ENCODE data around the gene DPH1.

DPH1 gene

GRCh38 chr17:2027528-2028233 is 2.3 kb upstream of the DPH1 start:
- no peak for DNase-seq

DNA sequence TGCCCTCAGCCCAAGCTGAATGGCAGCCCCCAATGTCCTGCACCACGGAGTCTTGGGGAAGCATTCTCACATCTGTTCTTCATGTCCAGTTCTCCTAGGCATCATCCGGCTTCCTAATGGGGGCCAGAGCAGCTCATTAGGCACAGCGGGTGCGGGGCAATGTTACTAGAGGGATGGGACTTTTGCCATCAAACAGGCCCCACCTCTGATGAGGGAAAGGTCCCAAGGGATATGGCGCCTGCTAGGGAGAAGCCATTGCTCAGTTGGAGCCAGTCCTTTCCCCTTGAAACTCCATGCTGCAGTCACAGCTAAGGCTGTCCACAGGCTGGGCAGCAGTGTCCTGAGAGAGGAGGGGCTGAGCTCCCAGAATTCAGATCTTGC is 1.7 kb upstream of the DPH1 start:
- DNase-seq: no peak

GRCh38 chr17:2028737-2029136 is 1.2 kb upstream of the DPH1 start:
- no peak for DNase-seq

DNA sequence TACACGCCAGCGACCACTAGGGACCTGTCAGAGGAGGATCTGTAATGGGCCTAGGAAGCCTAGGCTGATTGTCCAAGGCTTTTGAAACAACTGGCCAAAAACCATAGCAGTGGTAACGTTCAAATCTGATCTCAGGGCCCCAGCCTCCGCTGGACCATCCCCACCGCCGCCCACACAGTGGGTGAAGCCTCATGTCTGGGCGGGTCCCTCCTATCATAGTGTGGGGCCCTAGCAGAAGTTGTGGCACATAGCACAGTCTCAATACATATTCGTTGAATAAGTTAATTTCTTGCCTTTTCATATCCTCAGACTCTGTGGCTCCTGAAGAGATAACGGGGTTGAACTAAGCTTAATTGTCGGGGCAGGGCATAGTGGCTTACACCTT is 818 bp downstream of the DPH1 start:
- DNase-seq: no peak

DNA sequence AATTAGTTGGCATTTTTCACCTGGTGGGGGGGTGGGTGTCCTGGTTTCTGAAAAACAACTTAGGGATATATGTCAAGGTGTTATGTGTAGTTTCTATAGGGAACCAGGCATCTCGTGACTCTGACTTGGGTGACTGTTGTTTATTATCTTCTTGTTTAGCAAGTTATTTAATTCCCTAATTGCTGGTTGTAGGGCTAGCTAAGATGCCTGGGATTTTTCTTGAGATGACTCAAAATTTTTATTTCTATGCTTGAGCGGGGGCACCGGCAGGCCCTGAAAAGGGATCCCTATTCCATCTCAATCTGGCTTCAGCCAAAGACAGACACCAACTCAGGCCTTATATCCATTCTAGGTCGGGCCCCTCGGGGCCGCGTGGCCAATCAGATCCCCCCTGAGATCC is 3.2 kb downstream of the DPH1 start:
- no peak for DNase-seq

GRCh38 chr17:2034157-2034556 is 4.2 kb downstream of the DPH1 start:
- peak; percentile 22 for DNase-seq

DNA sequence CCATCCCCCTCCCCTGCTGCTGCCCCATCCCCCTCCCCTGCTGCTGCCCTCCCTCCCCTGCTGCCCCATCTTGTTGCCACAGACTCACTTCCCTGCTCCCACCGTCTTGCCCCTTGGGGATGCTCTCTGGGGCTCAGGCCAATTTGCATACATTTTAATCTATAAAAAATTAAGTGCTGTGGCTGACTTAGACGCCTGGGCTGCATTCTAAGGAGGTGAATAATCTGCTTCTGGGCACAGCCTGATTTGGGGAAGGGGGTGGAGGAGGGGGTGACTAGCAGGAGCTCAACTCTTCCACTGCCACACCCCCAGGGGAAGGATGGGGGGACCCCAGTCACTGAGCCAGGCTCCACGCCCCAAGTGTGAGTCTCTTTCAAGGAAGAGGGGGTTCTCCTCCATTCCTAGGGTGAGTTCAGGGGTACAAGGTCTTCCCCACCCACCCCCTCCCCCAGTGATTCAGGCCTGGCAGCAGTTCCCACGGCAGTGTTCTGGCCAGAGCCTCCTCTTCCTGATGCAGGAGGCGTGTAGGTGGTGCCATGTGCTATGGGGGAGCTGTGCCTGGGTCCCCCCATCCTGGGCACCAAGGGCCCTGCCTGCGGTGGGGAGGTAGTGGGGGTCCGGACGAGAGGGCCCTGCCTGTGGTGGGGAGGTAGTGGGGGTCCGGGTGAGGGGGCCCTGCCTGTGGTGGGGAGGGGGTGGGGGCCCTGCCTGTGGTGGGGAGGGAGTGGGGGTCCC is 5.0 kb downstream of the DPH1 start:
- DNase-seq: peak; percentile 85

DNA sequence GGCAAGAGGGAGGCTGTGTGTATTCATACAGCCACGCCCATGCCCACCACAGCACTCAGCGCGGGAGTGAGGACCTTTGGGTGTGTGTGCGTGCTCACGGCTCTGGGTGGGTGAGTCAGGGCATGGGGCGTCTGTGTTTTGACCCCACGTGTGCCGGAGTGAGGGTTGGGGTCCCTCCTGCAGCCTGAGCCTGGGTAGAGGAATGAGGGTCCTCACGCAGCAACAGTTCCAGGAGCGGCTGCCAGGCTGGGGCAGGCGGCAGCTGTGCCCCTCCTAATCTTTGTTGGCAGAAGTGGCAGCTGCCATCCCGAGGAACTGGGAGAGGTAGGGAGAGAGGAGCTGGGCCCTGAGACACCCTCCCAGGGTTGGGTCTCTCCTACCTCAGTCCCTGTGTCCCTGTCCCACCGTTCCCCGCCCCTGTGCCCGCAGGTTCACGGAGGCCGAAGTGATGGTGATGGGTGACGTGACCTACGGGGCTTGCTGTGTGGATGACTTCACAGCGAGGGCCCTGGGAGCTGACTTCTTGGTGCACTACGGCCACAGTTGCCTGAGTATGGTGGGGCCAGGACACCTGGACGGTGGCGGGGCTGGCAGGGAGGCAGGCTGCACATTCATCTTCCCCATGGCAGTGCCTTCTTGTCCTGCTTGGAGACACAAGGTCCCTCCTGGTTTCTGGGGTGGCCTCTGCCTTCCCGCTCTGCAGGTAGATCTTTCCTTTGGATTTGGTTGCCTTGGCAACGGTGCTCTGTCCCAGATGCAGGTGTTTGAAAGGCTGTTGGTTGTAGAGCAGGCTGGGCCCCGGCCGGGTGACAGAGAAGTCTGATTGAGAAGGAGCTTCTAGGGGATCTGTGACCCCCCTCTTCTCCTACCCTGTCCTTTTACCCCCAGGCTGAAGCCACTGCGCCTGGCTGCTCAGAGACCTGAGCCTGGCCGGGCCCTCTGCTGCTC is 5.9 kb downstream of the DPH1 start:
- no peak for DNase-seq

DNA sequence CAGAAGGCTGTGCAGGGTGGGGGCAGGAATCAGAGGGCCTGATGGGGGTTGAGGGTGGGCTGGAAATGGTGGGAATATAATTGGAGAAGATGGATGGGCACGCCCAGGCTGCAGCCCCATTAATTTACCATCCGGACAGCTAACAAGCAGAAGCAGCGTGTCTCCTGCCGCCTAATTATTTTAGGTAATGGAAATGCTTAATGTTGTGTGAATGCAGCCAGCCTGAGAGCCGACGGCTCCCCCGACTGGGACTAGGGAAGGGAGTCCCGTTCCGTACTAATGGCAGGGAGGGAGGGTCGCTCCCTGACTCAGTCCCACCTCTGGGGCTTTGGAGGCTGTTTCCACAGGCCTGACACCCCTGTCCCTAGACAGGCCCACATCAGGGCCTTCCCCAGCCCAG is 7.2 kb downstream of the DPH1 start:
- no peak for DNase-seq

- DNase-seq: no peak
Observed at GRCh38 chr17:2040219-2040827, 10.4 kb downstream of the DPH1 start.

DNA sequence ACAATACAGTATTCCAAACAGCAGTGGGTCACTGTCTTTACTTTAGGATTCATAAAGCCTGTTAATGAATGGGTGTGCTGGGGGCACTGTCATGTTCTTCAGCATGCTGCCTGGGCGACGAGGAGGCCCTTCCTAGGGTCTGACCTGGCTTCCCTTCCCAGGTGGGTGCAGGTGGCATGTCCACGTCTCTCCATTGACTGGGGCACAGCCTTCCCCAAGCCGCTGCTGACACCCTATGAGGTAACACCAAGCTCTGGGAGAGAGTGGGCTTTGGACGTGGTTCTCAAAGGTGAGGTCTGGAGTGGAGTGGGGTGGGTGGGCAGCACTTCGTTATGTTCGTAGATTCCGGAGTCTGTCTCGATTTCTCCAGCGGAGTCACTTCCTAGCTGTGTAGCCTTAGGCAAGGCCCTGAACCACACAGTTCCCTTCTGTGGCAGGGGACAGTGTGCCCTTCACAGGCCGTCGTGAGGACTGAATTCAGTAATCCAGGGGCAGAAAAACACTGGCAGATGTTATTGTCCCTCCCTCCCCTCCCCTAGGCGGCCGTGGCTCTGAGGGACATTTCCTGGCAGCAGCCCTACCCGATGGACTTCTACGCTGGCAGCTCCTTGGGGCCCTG is 11.1 kb downstream of the DPH1 start:
- DNase-seq: no peak

- DNase-seq: peak; percentile 92
Observed at GRCh38 chr17:2041561-2042389, 11.8 kb downstream of the DPH1 start, which contains the start of gene OVCA2. OVCA2 (plus strand) TSS chr17:2042022; CDS start chr17:2042048, 26 bp downstream.

DNA sequence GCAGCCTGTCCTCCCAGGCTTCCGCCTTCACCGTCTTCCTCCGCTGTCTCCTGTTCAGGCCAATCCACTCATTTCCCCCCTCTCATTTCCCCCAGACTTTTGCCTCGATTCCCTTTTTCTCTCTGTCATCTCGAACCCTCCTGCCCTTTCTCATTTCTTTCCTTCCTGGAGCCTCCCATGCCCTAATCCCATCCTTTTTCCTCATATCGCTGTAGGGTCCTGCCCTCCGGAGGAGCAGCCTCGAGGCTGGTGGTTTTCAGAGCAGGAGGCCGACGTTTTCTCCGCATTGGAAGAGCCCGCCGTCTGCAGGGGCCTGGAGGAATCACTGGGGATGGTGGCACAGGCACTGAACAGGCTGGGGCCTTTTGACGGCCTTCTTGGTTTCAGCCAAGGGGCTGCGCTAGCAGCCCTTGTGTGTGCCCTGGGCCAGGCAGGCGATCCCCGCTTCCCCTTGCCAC is 12.5 kb downstream of the DPH1 start:
- no peak for DNase-seq

DNA sequence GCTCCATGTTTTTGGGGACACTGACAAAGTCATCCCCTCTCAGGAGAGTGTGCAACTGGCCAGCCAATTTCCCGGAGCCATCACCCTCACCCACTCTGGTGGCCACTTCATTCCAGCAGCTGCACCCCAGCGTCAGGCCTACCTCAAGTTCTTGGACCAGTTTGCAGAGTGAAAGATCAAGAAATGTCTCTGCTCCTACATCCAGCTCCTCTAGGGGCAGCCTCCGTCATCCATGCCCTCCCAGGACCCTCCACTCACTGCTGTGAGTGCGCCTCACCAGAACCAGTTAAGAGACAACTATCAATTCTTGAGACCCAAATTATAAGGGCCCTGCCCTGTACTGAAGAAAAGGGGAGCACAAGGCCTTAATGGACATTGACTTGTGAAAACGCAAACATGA is 13.0 kb downstream of the DPH1 start:
- no peak for DNase-seq

DNA sequence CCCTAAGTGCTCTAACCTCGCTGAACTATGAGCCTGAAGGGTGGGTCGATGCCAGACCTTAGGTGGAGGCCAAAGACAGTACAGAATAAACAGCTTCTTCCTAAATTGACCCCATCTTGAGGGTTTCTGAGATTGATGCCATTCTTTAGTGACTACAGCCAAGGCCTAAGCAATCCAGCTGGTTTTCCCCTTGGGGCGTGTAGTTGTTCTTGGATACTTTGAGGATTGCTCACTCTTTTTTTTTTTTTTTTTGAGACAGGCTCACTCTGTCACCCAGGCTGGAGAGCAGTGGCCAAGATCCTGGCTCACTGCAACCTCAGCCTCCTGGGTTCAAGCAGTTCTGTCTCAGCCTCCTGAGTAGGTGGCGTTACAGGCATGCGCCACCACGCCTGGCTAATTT is 13.8 kb downstream of the DPH1 start:
- DNase-seq: peak; percentile 33

GRCh38 chr17:2044263-2044894 is 14.4 kb downstream of the DPH1 start:
- DNase-seq: no peak

DNA sequence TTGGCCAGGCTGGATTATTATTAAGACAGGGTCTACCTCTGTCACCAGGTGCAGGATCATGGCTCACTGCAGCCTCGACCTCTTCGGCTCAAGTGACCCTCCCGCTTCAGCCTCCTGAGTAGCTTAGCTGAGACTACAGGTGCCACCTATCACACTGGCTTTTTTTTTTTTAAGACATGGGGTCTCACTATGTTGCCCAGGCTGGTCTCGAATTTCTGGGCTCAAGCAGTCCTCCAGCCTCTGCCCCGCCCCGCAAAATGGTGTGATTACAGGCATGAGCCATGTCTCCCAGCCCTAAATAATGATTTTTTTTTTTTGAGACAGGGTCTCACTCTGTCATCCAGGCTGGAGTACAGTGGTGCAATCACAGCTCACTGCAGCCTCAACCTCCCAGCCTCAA is 17.6 kb downstream of the DPH1 start:
- DNase-seq: no peak

- DNase-seq: no peak
Observed at GRCh38 chr17:2048805-2049204, 18.9 kb downstream of the DPH1 start.

DNA sequence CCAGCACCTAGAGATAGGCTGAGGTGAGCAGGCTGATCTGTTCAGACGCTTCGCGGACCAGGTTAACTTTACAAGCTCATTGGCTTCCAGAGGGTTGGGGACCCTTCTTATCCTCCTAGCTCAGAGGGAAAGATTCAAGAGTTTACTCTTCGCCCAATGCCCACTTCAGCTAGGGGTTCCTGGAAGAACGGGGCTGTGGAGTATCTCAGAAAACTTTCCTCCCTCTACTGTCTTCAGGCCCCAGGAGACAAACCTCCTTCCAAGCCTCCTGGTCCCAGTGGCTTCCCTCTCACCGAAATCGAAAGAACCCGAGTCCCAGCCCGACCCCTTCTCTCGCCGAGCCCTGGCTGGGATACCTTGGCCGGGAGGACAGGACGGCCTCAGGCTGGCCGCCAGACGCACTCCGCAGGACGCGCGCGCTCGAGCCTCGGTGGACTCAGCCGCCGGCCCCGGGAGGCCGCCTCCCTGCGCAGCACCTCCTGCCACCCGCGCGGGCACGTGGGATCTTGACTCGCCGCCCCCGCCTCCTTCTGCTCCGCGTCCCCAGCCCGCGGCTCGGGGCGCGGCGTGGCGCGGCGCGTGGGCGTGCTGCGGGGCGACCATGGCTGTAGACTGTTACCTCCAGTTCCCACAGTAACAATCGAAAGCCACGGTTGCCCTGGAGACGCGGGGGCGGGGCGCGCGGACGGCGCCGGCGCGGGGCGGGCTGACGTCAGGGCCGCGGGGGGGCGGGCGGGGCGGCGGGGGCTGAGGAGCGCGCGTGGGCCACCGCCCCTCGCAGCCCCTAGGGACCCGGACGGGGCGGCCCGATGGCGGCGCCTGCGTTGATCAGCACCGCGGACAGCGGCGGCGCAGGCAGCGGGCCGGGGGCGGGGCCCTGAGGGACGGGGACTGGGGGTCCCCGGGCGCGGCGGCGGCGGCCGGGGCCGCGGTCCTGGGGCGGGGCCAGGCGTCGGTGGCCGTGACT is 19.7 kb downstream of the DPH1 start:
- peak; percentile 86 for DNase-seq

Data from T1000 (cell line).